Measurements from ENCODE around the gene SF3A2. TPM values are rescaled to one million over a fixed set of nuclear protein-coding genes. Genes with fewer than 3 reads are reported as not detected.

Gene SF3A2
- total RNA-seq, 1 experiment from 2014 or later, result 184 TPM

DNA sequence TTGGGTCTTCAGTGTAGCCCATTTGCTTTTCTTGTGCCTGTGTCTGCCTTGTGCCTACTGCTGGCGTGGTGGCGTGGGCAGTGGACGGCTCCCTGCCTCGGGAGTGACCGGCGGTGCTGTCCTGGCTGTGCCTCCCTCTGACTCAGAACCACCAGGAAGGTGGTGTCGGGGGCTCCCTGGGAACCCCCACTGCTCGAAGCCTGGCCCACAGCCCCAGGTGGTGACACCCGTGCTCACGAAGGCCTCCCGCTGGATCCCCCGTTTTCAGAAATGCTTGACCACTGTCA, 7.4 kb downstream of the SF3A2 start:
- POLR2A ChIA-PET, result no interaction called here
- H3K4me3 Mint-ChIP-seq, result no peak overlapping the region
- ATAC-seq (no peak), DNase-seq (ENCODE audit: low spot score) (no peak)
- H3K27me3 Mint-ChIP-seq (ENCODE audit: low read depth), result no peaks in the 10 kb centered on the region
- peaks cover 20% of the 10 kb centered on the region for H3K4me1 Mint-ChIP-seq
- TF ChIP-seq, protein P1, sequence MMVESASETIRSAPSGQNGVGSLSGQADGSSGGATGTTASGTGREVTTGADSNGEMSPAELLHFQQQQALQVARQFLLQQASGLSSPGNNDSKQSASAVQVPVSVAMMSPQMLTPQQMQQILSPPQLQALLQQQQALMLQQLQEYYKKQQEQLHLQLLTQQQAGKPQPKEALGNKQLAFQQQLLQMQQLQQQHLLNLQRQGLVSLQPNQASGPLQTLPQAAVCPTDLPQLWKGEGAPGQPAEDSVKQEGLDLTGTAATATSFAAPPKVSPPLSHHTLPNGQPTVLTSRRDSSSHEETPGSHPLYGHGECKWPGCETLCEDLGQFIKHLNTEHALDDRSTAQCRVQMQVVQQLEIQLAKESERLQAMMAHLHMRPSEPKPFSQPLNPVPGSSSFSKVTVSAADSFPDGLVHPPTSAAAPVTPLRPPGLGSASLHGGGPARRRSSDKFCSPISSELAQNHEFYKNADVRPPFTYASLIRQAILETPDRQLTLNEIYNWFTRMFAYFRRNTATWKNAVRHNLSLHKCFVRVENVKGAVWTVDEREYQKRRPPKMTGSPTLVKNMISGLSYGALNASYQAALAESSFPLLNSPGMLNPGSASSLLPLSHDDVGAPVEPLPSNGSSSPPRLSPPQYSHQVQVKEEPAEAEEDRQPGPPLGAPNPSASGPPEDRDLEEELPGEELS (CRISPR knock-in tag; IDR thresholded peaks at IDR 0.05), result no peak
- TF ChIP-seq EMX1 (CRISPR knock-in tag; IDR thresholded peaks at IDR 0.05) (no peak), GTF2I (CRISPR knock-in tag; conservative IDR thresholded peaks at IDR 0.05) (no peak), FOXK1 (CRISPR knock-in tag; IDR thresholded peaks at IDR 0.05) (no peak), KAT7 (CRISPR knock-in tag; IDR thresholded peaks at IDR 0.05; ENCODE audit: borderline replicate concordance) (no peak), JUN (CRISPR knock-in tag; IDR thresholded peaks at IDR 0.05) (no peak), ZNF317 (CRISPR knock-in tag; IDR thresholded peaks at IDR 0.05; ENCODE audit: borderline replicate concordance, low read depth) (no peak), NFATC4 (CRISPR knock-in tag; IDR thresholded peaks at IDR 0.05) (no peak), ZNF423 (CRISPR knock-in tag; IDR thresholded peaks at IDR 0.05) (no peak), FOXJ3 (CRISPR knock-in tag; IDR thresholded peaks at IDR 0.05; ENCODE audit: borderline replicate concordance) (no peak), GABPB1 (CRISPR knock-in tag; IDR thresholded peaks at IDR 0.05) (no peak)
- TF ChIP-seq, protein P2, sequence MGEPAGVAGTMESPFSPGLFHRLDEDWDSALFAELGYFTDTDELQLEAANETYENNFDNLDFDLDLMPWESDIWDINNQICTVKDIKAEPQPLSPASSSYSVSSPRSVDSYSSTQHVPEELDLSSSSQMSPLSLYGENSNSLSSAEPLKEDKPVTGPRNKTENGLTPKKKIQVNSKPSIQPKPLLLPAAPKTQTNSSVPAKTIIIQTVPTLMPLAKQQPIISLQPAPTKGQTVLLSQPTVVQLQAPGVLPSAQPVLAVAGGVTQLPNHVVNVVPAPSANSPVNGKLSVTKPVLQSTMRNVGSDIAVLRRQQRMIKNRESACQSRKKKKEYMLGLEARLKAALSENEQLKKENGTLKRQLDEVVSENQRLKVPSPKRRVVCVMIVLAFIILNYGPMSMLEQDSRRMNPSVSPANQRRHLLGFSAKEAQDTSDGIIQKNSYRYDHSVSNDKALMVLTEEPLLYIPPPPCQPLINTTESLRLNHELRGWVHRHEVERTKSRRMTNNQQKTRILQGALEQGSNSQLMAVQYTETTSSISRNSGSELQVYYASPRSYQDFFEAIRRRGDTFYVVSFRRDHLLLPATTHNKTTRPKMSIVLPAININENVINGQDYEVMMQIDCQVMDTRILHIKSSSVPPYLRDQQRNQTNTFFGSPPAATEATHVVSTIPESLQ (CRISPR knock-in tag; IDR thresholded peaks at IDR 0.05), result no peak
- CTCF ChIA-PET, result interaction anchor here (1.3 kb wide), 1 partner anchor 10 kb away, joined by 5 read pairs; no protein-coding TSS in a partner anchor
- peaks cover 18% of the 10 kb centered on the region for H3K36me3 Mint-ChIP-seq
- H3K9me3 Mint-ChIP-seq, result no peaks in the 10 kb centered on the region
- H3K27ac Mint-ChIP-seq, result no peak overlapping the region

- TF ChIP-seq FOXP1 (CRISPR knock-in tag; IDR thresholded peaks at IDR 0.05; ENCODE audit: borderline replicate concordance) (no peak), ESRRA (CRISPR knock-in tag; IDR thresholded peaks at IDR 0.05; ENCODE audit: borderline replicate concordance) (no peak), ZNF219 (CRISPR knock-in tag; IDR thresholded peaks at IDR 0.05; ENCODE audit: borderline replicate concordance) (no peak), CREB1 (CRISPR knock-in tag; IDR thresholded peaks at IDR 0.05) (no peak), OVOL2 (CRISPR knock-in tag; IDR thresholded peaks at IDR 0.05; ENCODE audit: borderline replicate concordance) (no peak), KAT7 (CRISPR knock-in tag; IDR thresholded peaks at IDR 0.05; ENCODE audit: borderline replicate concordance) (no peak), SP1 (CRISPR knock-in tag; conservative IDR thresholded peaks at IDR 0.05) (no peak), NFYB (CRISPR knock-in tag; conservative IDR thresholded peaks at IDR 0.05; ENCODE audit: low read depth) (no peak)
- TF ChIP-seq, protein P1 (CRISPR knock-in tag; IDR thresholded peaks at IDR 0.05), result no peak
- TF ChIP-seq, protein P3, sequence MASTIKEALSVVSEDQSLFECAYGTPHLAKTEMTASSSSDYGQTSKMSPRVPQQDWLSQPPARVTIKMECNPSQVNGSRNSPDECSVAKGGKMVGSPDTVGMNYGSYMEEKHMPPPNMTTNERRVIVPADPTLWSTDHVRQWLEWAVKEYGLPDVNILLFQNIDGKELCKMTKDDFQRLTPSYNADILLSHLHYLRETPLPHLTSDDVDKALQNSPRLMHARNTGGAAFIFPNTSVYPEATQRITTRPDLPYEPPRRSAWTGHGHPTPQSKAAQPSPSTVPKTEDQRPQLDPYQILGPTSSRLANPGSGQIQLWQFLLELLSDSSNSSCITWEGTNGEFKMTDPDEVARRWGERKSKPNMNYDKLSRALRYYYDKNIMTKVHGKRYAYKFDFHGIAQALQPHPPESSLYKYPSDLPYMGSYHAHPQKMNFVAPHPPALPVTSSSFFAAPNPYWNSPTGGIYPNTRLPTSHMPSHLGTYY (CRISPR knock-in tag; IDR thresholded peaks at IDR 0.05), result no peak
- Mint-ChIP-seq H3K36me3 (peaks cover 18% of the 10 kb centered on the region), H3K4me3 (no peak overlapping the region), H3K9me3 (no peaks in the 10 kb centered on the region), H3K4me1 (peaks cover 17% of the 10 kb centered on the region), H3K27ac (no peak overlapping the region), H3K27me3 (ENCODE audit: low read depth) (no peaks in the 10 kb centered on the region)
- DNase-seq (ENCODE audit: low spot score) (no peak), ATAC-seq (no peak)
- CTCF ChIA-PET, result interaction anchor here (1.1 kb wide), 1 partner anchor 45 kb away, joined by 4 read pairs; no protein-coding TSS in a partner anchor
- POLR2A ChIA-PET, result no interaction called here
Observed at GRCh38 chr19:2244486-2244885, 7.9 kb downstream of the SF3A2 start.
